H9 (cell line): ENCODE results near the gene MARK2. TPM values are rescaled to one million over a fixed set of nuclear protein-coding genes. Genes with fewer than 3 reads are reported as not detected.
A peak's percentile ranks its signal among the peaks of the same experiment; 100 is the strongest.

Source experiments
- DNase-seq: peaks from one replicate; pipeline ENCODE4 v3.0.0-alpha.2; 2017
- H2AFZ ChIP-seq: one replicate; pipeline ENCODE4 v1.6.1; 2013; ENCODE audit warnings: mild to moderate bottlenecking, low read length, control low read depth, moderate library complexity
- H2AK5ac ChIP-seq: 2 replicates; pipeline ENCODE4 v1.6.1; 2013; ENCODE audit warnings: low read length, control low read depth, mixed read lengths; ENCODE audit not compliant: insufficient read length
- H2BK120ac ChIP-seq: one replicate; pipeline ENCODE4 v1.6.1; 2013; ENCODE audit warnings: low read depth, mild to moderate bottlenecking, low read length, control low read depth, inconsistent platforms; ENCODE audit not compliant: poor library complexity, severe bottlenecking
- H2BK12ac ChIP-seq: 2 replicates; pipeline ENCODE4 v1.6.1; 2013; ENCODE audit warnings: low read length, control low read depth, mixed read lengths, low read depth; ENCODE audit not compliant: insufficient read length
- H2BK15ac ChIP-seq: 2 replicates; pipeline ENCODE4 v1.6.1; 2013; ENCODE audit warnings: low read depth, low read length, control low read depth
- H2BK20ac ChIP-seq: one replicate; pipeline ENCODE4 v1.6.1; 2013; ENCODE audit warnings: low read depth, mild to moderate bottlenecking, low read length, control low read depth, inconsistent platforms; ENCODE audit not compliant: poor library complexity, severe bottlenecking
- H2BK5ac ChIP-seq: 2 replicates; pipeline ENCODE4 v1.6.1; 2013; ENCODE audit warnings: low read length, control low read depth, mixed read lengths; ENCODE audit not compliant: insufficient read length
- H3K14ac ChIP-seq: 2 replicates; pipeline ENCODE4 v1.6.1; 2013; ENCODE audit warnings: low read length, control low read depth; ENCODE audit not compliant: insufficient read depth
- H3K18ac ChIP-seq: 2 replicates; pipeline ENCODE4 v1.6.1; 2013; ENCODE audit warnings: low read depth, mild to moderate bottlenecking, mixed read lengths, low read length, control low read depth; ENCODE audit not compliant: insufficient read length
- H3K23ac ChIP-seq: 2 replicates; pipeline ENCODE4 v1.6.1; 2013; ENCODE audit warnings: low read length, control low read depth, mixed read lengths, low read depth; ENCODE audit not compliant: insufficient read length
- H3K23me2 ChIP-seq: 2 replicates; pipeline ENCODE4 v1.6.1; 2013; ENCODE audit warnings: low read depth, mild to moderate bottlenecking, mixed read lengths, low read length, control low read depth; ENCODE audit not compliant: insufficient read length, poor library complexity, severe bottlenecking
- H3K27ac ChIP-seq: 2 replicates; pipeline ENCODE4 v1.5.1; 2013; ENCODE audit warnings: low read length, control low read depth, mixed read lengths, low read depth; ENCODE audit not compliant: insufficient read length
- H3K27me3 ChIP-seq: 2 replicates; pipeline ENCODE4 v1.6.1; 2013; ENCODE audit warnings: low read length, control low read depth, inconsistent platforms; ENCODE audit not compliant: insufficient read depth
- H3K4ac ChIP-seq: 2 replicates; pipeline ENCODE4 v1.6.1; 2013; ENCODE audit warnings: low read depth, mild to moderate bottlenecking, control low read depth, inconsistent platforms, low read length, moderate library complexity
- H3K4me1 ChIP-seq: 2 replicates; pipeline ENCODE4 v1.6.1; 2013; ENCODE audit warnings: low read length, control low read depth, inconsistent platforms; ENCODE audit not compliant: insufficient read depth
- H3K4me2 ChIP-seq: 2 replicates; pipeline ENCODE4 v1.6.1; 2013; ENCODE audit warnings: low read length, control low read depth, mixed read lengths; ENCODE audit not compliant: insufficient read length, insufficient read depth
- H3K56ac ChIP-seq: 2 replicates; pipeline ENCODE4 v1.6.1; 2013; ENCODE audit warnings: low read depth, mild to moderate bottlenecking, mixed read lengths, low read length, control low read depth; ENCODE audit not compliant: insufficient read length
- H3K79me1 ChIP-seq: 2 replicates; pipeline ENCODE4 v1.6.1; 2013; ENCODE audit warnings: low read depth, mild to moderate bottlenecking, moderate library complexity, low read length, control low read depth, inconsistent platforms; ENCODE audit not compliant: insufficient read depth, poor library complexity, severe bottlenecking
- H3K79me2 ChIP-seq: 2 replicates; pipeline ENCODE4 v1.6.1; 2013; ENCODE audit warnings: low read length, control low read depth, inconsistent platforms; ENCODE audit not compliant: insufficient read depth
- H3K9ac ChIP-seq: 2 replicates; pipeline ENCODE4 v1.6.1; 2013; ENCODE audit warnings: low read length, control low read depth, mixed read lengths; ENCODE audit not compliant: insufficient read length; ENCODE audit errors: extremely low read depth
- H3K9me3 ChIP-seq: one replicate; pipeline ENCODE4 v1.6.1; 2013; ENCODE audit warnings: low read depth, low read length, inconsistent platforms; ENCODE audit not compliant: control insufficient read depth
- H3T11ph ChIP-seq: one replicate; pipeline ENCODE4 v1.6.1; 2013; ENCODE audit warnings: mild to moderate bottlenecking, low read length, control low read depth, inconsistent platforms
- H4K20me1 ChIP-seq: one replicate; pipeline ENCODE4 v1.6.1; 2013; ENCODE audit not compliant: control insufficient read depth, insufficient read length, insufficient read depth
- H4K5ac ChIP-seq: 2 replicates; pipeline ENCODE4 v1.6.1; 2013; ENCODE audit warnings: low read depth, mild to moderate bottlenecking, mixed read lengths, low read length, control low read depth; ENCODE audit not compliant: insufficient read length
- H4K8ac ChIP-seq: replicated peaks from 2 replicates; pipeline ENCODE4 v1.6.1; 2013; ENCODE audit warnings: low read length, control low read depth, mixed read lengths, low read depth; ENCODE audit not compliant: insufficient read length
- H4K91ac ChIP-seq: 2 replicates; pipeline ENCODE4 v1.6.1; 2013; ENCODE audit warnings: low read depth, mild to moderate bottlenecking, moderate library complexity, mixed read lengths, low read length, control low read depth; ENCODE audit not compliant: insufficient read length
- H3K27ac Mint-ChIP-seq, 3 experiments: 2 replicates in 2 of 3; 3 replicates in 1 of 3; pipeline ENCODE4 v1.8.0; 2020 to 2021; ENCODE audit warnings: mixed read lengths in 3 of 3, mild to moderate bottlenecking in 1 of 3, moderate library complexity in 1 of 3
- H3K27me3 Mint-ChIP-seq: 2 replicates; pipeline ENCODE4 v1.8.0; 2021; ENCODE audit warnings: low read depth, mild to moderate bottlenecking, moderate library complexity, mixed read lengths
- H3K36me3 Mint-ChIP-seq, 3 experiments: 2 replicates in 2 of 3; 3 replicates in 1 of 3; pipeline ENCODE4 v1.8.0; 2020 to 2021; ENCODE audit warnings: low read depth in 3 of 3, mixed read lengths in 3 of 3; ENCODE audit not compliant: insufficient read depth in 1 of 3
- H3K4me1 Mint-ChIP-seq, 2 experiments: 2 replicates each; pipeline ENCODE4 v1.8.0; 2020; ENCODE audit warnings: mixed read lengths in 2 of 2
- H3K4me3 Mint-ChIP-seq, 2 experiments: 2 replicates in 1 of 2; 3 replicates in 1 of 2; pipeline ENCODE4 v1.8.0; 2020 to 2021; ENCODE audit warnings: mild to moderate bottlenecking in 2 of 2, mixed read lengths in 2 of 2, moderate library complexity in 1 of 2
- H3K9me3 Mint-ChIP-seq, 2 experiments: 2 replicates in 1 of 2; 3 replicates in 1 of 2; pipeline ENCODE4 v1.8.0; 2020; ENCODE audit warnings: mild to moderate bottlenecking in 2 of 2, mixed read lengths in 2 of 2, moderate library complexity in 1 of 2
- CTCF ChIP-seq: fragments of 200-600 bp; sonication (generic); conservative IDR thresholded peaks from 3 replicates; pipeline ENCODE4 v1.8.0; 2021; ENCODE audit warnings: antibody characterized with exemption, mild to moderate bottlenecking
- WGBS: extraction: QIAGEN DNeasy Blood & Tissue Kit; methylation state at CpG from one replicate; pipeline ENCODE4 v1.1.7; 2013; ENCODE audit warnings: missing lambda C conversion rate, low lambda C conversion rate, mixed read lengths; ENCODE audit not compliant: insufficient read length; ENCODE audit errors: extremely low coverage; 5-methylcytosine and 5-hydroxymethylcytosine counted together
- total RNA-seq: library from RNA; stranded (reverse); gene quantifications from 2 replicates; pipeline ENCODE4 v1.2.1, GENCODE V29; 2021

Gene MARK2
- total RNA-seq, 1 experiment from 2014 or later, result 45.7 TPM

DNA sequence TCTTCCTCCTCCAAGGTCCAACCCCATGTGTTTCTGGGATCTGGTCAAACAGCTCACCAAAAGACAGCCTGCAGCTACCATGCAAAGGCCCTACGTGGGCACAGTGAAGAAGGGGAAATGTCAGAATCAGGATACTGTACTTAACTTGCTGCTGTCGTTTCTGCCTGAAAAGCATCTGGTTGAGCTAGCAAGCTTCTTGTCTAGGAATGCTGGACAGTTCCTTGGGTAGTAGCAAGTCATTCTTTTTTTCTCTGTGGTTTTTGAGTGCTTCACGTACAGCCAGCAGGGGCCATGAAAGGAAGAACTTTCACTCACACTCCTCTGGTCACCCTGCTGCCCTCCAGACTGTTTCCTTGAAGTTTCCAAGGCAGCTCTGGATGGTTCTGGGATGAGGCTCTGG, 53.3 kb downstream of the MARK2 start:
- H3K23me2 ChIP-seq, result no peaks in the 10 kb centered on the region
- Mint-ChIP-seq H3K36me3 (peaks cover 6 to 31% (median 24%) of the 10 kb centered on the region in 3 experiments; a peak in 6 of 7 replicates), H3K27ac (peak overlapping the region in 1 of 3 experiments; percentile 86; a peak in 3 of 7 replicates), H3K4me1 (peaks cover 24 to 41% of the 10 kb centered on the region in 2 experiments), H3K4me3 (no peak overlapping the region; a peak in 1 of 5 replicates), H3K27me3 (no peaks in the 10 kb centered on the region; the same call in 1 of the 2 replicates), H3K9me3 (no peaks in the 10 kb centered on the region)
- no peak overlapping the region for H3K14ac ChIP-seq
- no peak overlapping the region for H3K4me2 ChIP-seq
- DNase-seq, result no peak
- H3K9ac ChIP-seq, result peak overlapping the region; percentile 5
- no peak overlapping the region for H2BK15ac ChIP-seq
- no peak overlapping the region for H3K18ac ChIP-seq
- H3K4me1 ChIP-seq, result peaks cover 10% of the 10 kb centered on the region; the same call in 1 of the 2 replicates
- H4K8ac ChIP-seq, result no peak overlapping the region
- H3K27me3 ChIP-seq, result no peaks in the 10 kb centered on the region
- H3K56ac ChIP-seq, result no peak overlapping the region
- no peak overlapping the region for H2AFZ ChIP-seq
- no peak overlapping the region for H3K23ac ChIP-seq
- H3K27ac ChIP-seq, result no peak overlapping the region
- H4K20me1 ChIP-seq, result no peaks in the 10 kb centered on the region
- no peak overlapping the region for H2BK12ac ChIP-seq
- no peak overlapping the region for H2BK5ac ChIP-seq
- H3K79me1 ChIP-seq, result peaks cover 3% of the 10 kb centered on the region
- WGBS, result no CpG with 5 or more reads among the region's 3 CpGs
- H3K9me3 ChIP-seq, result no peaks in the 10 kb centered on the region
- H2BK120ac ChIP-seq, result no peak overlapping the region
- no peak overlapping the region for H3T11ph ChIP-seq
- H4K91ac ChIP-seq, result no peak overlapping the region
- H4K5ac ChIP-seq, result no peak overlapping the region
- H3K79me2 ChIP-seq, result peaks cover 9% of the 10 kb centered on the region; the same call in 1 of the 2 replicates
- H3K4ac ChIP-seq, result no peak overlapping the region
- no peak overlapping the region for H2AK5ac ChIP-seq
- H2BK20ac ChIP-seq, result no peak overlapping the region
- TF ChIP-seq CTCF, result no peak
